GM19455 (cell line): ENCODE results near the gene GOSR2.
"Not testable (repeated sequence)": the region's sequence is repeated elsewhere in the genome, so short reads cannot be mapped to it uniquely, and the experiment has no call there.

Source experiments
- ATAC-seq: cut with Tn5 transposase; IDR thresholded peaks from one replicate; pipeline ENCODE4 v1.9.1; 2021; ENCODE audit not compliant: unreplicated experiment

GOSR2 gene

GRCh38 chr17:46984892-46985291, 61.9 kb downstream of the GOSR2 start:
- ATAC-seq = no peak

GRCh38 chr17:46986366-46986765, 63.4 kb downstream of the GOSR2 start:
- ATAC-seq = no peak

DNA sequence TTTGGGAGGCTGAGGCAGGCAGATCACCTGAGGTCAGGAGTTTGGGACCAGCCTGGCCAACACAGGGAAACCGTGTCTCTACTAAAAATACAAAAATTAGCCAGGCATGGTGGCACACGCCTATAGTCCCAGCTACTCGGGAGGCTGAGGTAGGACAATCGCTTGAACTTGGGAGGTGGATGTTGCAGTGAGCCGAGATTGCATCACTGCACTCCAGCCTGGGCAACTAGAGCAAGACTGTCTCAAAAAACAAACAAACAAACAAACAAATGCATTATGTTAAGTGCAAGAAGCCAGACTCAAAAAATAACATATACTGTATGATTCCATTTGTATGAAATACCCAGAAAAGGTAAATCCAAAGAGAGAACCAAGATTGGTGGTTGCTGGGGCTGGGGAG, 65.0 kb downstream of the GOSR2 start:
- ATAC-seq = not testable (repeated sequence)

DNA sequence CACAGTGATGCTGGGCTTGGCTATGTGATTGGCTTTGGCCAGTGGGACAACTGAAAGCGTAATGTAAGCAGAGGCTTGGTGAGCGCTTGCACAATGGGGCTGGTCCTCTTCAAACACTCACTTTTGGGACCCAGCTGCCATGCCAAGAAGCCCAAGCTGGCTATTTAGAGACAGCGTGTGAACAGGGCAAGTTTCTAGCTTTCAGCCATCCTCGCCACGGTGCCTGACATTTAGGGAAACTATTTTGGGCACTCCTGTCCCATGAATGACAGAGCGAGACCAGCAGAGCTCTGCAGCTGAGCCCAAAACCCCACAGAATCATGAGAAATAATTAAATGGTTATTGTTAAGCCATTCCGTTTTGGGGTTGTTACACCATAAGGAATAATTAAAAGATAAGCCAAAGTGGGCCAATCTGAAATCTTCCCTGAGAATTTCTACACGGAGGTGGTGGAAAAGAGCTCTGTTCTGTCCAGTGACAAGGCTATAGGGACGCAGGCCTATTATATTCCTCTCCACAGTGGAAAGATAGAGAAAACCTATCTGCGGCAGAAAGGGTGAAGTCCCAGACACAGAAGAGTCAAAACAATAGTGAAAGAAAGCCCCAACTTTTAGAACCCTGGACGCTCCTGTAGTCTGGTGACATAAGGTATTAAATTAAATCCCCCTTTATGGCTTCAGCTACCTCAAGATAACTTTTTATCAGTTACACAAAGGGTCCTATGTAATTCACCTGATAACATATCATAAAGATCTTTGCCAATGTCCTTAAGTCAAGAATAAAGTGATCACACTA, 66.9 kb downstream of the GOSR2 start:
- no peak for ATAC-seq

DNA sequence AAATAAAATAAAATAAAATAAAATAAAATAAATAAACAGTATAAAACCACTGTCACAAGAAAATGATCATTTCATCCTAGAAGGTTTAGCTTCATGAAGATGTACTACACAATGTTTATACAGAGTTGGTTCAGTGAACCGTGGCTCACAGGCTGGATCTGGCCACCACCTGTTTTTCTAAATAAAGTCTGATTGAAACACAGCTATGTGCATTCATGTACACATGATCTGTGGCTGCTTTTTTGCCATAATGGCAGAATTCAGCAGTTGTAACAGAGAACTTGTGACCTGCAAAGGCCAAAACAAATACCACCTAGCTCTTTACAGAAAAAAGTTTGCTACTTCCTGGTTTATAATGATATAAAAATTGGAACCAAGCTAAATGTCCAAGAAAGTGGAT, 68.7 kb downstream of the GOSR2 start:
- ATAC-seq = no peak
